Measurements from ENCODE around the gene RAX2. TPM values are rescaled to one million over a fixed set of nuclear protein-coding genes. Genes with fewer than 3 reads are reported as not detected.
A peak's percentile ranks its signal among the peaks of the same experiment; 100 is the strongest.

RAX2 gene
- total and polyA plus RNA-seq, 9 of the 15 experiments (the other 6 are each of a cell fraction or from before 2014, with no cell fraction given): not detected

DNA sequence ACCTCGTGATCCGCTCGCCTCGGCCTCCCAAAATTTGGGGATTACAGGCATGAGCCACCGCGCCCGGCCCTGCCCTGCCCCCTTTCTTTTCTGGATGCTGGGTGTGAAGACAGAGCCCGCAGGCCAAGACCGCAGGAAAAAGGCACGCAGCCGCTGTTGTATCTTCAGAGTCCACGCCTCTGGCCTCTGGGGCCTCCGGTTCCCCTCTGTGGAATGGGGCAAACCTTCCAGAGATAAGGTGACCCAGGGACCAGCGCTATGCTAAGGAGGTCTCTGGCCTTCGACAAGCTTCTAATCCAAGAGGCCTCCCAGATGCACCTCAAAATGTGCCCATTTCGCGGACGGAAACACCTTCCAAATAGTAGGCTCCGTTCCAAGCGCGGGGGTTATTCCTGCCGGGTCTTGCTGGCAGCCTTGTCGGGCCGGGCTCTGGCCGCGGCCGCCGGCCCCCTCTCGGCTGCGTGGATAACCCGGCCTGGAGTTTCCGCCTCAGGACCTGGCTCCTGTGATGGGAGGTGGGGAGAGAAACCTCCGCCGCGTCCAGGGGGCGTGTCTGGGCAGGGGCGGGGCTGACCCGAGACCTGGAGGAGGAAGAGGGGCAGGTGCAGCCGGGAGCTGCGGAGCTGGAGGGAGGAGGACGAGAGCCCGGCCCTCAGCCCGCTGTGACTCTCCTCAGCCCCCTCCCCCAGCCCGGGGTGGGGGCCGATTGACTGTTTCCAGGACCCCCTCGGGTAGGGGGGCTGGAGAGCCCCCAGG is 50.7 kb downstream of the RAX2 start (continued):
- TF ChIP-seq DDX20 (tag; IDR thresholded peaks at IDR 0.05; ENCODE audit: low read depth) (no peak), RBM15 (IDR thresholded peaks at IDR 0.05; ENCODE audit: insufficient read depth, low read length) (no peak), COPS2 (conservative IDR thresholded peaks at IDR 0.05) (no peak), SLC30A9 (CRISPR knock-in tag; IDR thresholded peaks at IDR 0.05) (no peak), MAFG (tag; conservative IDR thresholded peaks at IDR 0.05) (no peak), ZBTB17 (CRISPR knock-in tag; IDR thresholded peaks at IDR 0.05) (no peak), SMC3 (conservative IDR thresholded peaks at IDR 0.05; ENCODE audit: insufficient read depth, low read depth, low read length) (peak; percentile 8; the same call in 1 of the 2 replicates), PHF8 (IDR thresholded peaks at IDR 0.05; ENCODE audit: borderline replicate concordance, low read length) (peak; percentile 20; the same call in 1 of the 2 replicates), MEF2A (IDR thresholded peaks at IDR 0.05; ENCODE audit: control insufficient read depth, low read depth, low read length) (peak; percentile 28; the same call in 1 of the 2 replicates), ZFP36 (IDR thresholded peaks at IDR 0.05; ENCODE audit: low read depth, low read length, partially characterized antibody) (peak; percentile 69), HEY1 (CRISPR knock-in tag; IDR thresholded peaks at IDR 0.05; ENCODE audit: borderline replicate concordance) (no peak)
- TF ChIP-seq, protein P1, sequence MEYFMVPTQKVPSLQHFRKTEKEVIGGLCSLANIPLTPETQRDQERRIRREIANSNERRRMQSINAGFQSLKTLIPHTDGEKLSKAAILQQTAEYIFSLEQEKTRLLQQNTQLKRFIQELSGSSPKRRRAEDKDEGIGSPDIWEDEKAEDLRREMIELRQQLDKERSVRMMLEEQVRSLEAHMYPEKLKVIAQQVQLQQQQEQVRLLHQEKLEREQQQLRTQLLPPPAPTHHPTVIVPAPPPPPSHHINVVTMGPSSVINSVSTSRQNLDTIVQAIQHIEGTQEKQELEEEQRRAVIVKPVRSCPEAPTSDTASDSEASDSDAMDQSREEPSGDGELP (CRISPR knock-in tag; IDR thresholded peaks at IDR 0.05; ENCODE audit: borderline replicate concordance): peak; percentile 92; the same call in 1 of the 2 replicates
- TF ChIP-seq, protein P2, sequence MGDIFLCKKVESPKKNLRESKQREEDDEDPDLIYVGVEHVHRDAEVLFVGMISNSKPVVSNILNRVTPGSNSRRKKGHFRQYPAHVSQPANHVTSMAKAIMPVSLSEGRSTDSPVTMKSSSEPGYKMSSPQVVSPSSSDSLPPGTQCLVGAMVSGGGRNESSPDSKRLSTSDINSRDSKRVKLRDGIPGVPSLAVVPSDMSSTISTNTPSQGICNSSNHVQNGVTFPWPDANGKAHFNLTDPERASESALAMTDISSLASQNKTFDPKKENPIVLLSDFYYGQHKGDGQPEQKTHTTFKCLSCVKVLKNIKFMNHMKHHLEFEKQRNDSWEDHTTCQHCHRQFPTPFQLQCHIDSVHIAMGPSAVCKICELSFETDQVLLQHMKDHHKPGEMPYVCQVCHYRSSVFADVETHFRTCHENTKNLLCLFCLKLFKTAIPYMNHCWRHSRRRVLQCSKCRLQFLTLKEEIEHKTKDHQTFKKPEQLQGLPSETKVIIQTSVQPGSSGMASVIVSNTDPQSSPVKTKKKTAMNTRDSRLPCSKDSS (IDR thresholded peaks at IDR 0.05; ENCODE audit: low read depth, partially characterized antibody): no peak
- TF ChIP-seq, protein P3, sequence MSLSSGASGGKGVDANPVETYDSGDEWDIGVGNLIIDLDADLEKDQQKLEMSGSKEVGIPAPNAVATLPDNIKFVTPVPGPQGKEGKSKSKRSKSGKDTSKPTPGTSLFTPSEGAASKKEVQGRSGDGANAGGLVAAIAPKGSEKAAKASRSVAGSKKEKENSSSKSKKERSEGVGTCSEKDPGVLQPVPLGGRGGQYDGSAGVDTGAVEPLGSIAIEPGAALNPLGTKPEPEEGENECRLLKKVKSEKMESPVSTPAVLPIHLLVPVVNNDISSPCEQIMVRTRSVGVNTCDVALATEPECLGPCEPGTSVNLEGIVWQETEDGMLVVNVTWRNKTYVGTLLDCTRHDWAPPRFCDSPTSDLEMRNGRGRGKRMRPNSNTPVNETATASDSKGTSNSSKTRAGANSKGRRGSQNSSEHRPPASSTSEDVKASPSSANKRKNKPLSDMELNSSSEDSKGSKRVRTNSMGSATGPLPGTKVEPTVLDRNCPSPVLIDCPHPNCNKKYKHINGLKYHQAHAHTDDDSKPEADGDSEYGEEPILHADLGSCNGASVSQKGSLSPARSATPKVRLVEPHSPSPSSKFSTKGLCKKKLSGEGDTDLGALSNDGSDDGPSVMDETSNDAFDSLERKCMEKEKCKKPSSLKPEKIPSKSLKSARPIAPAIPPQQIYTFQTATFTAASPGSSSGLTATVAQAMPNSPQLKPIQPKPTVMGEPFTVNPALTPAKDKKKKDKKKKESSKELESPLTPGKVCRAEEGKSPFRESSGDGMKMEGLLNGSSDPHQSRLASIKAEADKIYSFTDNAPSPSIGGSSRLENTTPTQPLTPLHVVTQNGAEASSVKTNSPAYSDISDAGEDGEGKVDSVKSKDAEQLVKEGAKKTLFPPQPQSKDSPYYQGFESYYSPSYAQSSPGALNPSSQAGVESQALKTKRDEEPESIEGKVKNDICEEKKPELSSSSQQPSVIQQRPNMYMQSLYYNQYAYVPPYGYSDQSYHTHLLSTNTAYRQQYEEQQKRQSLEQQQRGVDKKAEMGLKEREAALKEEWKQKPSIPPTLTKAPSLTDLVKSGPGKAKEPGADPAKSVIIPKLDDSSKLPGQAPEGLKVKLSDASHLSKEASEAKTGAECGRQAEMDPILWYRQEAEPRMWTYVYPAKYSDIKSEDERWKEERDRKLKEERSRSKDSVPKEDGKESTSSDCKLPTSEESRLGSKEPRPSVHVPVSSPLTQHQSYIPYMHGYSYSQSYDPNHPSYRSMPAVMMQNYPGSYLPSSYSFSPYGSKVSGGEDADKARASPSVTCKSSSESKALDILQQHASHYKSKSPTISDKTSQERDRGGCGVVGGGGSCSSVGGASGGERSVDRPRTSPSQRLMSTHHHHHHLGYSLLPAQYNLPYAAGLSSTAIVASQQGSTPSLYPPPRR (CRISPR knock-in tag; IDR thresholded peaks at IDR 0.05; ENCODE audit: borderline replicate concordance): no peak
- TF ChIP-seq, protein P4, sequence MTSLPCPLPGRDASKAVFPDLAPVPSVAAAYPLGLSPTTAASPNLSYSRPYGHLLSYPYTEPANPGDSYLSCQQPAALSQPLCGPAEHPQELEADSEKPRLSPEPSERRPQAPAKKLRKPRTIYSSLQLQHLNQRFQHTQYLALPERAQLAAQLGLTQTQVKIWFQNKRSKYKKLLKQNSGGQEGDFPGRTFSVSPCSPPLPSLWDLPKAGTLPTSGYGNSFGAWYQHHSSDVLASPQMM (CRISPR knock-in tag; IDR thresholded peaks at IDR 0.05): no peak
- TF ChIP-seq, protein P5, sequence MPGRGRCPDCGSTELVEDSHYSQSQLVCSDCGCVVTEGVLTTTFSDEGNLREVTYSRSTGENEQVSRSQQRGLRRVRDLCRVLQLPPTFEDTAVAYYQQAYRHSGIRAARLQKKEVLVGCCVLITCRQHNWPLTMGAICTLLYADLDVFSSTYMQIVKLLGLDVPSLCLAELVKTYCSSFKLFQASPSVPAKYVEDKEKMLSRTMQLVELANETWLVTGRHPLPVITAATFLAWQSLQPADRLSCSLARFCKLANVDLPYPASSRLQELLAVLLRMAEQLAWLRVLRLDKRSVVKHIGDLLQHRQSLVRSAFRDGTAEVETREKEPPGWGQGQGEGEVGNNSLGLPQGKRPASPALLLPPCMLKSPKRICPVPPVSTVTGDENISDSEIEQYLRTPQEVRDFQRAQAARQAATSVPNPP (IDR thresholded peaks at IDR 0.05; ENCODE audit: borderline replicate concordance, insufficient read depth, insufficient read length): no peak

All from K562 (cell line).